ENCODE measurements around the gene TPBGL.

TPBGL gene

DNA sequence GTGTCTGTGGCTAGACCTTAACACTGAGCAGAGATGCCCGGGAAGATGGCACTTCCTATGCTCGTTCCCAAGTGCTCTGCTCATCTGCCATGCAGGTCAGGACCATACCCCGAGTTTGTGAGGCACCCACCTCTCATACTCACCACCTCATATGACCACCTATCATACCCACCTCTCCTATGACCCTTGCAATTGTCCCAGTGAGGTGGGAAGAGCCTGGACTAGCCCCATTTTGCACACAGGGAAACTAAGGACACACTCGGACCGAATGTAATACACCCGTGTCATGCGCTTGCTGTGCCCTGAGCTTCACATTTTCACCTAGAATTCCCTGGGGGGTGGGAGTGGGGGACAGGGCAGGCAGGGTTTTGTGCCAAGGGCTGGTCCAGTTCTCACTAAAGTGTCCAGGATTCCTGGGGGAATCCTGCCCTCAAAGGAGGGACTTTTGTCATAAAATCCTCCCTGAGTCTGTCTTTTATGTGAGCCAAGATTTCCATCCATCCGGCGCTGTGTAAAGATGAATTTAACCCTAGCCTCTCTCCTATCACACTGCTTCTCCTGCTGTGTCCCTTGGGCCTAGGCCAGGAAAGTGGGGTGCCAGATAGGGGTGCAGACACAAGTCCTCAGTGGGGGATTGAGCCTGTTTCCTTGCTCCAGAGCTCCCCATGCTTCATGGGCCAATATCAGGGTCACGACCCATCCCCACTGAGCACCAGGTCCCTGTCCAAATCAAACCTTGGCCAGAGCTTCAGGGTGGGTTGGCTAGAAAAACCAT lies 20.0 kb downstream of the TPBGL start:
- H3K27me3 ChIP-seq (ENCODE audit: insufficient read depth, low read length, poor library complexity) = no peaks in the 10 kb centered on the region
- H3K4me2 ChIP-seq (ENCODE audit: insufficient read depth, low read length) = no peak overlapping the region
- no peak overlapping the region for H2AFZ ChIP-seq (ENCODE audit: low read depth, low read length)
- ATAC-seq (ENCODE audit: insufficient read depth, low read depth) (peak; percentile 8; the same call in 1 of the 3 replicates), DNase-seq (no peak)
- no peak overlapping the region for H3K9ac ChIP-seq (ENCODE audit: low read depth, low read length)
- no peaks in the 10 kb centered on the region for H3K79me2 ChIP-seq (ENCODE audit: insufficient read depth, low read length)
- no peaks in the 10 kb centered on the region for H3K36me3 ChIP-seq (ENCODE audit: insufficient read depth, low read length)
- H3K4me3 ChIP-seq (ENCODE audit: low read depth in 1 of 2, low read length in 2 of 2) = no peak overlapping the region
- no peaks in the 10 kb centered on the region for H3K9me3 ChIP-seq (ENCODE audit: insufficient read depth, low read length, severe bottlenecking)
- no peak overlapping the region for H3K27ac ChIP-seq (ENCODE audit: low read length)
- no peaks in the 10 kb centered on the region for H4K20me1 ChIP-seq (ENCODE audit: insufficient read depth, low read length)
- TF ChIP-seq, protein P1, sequence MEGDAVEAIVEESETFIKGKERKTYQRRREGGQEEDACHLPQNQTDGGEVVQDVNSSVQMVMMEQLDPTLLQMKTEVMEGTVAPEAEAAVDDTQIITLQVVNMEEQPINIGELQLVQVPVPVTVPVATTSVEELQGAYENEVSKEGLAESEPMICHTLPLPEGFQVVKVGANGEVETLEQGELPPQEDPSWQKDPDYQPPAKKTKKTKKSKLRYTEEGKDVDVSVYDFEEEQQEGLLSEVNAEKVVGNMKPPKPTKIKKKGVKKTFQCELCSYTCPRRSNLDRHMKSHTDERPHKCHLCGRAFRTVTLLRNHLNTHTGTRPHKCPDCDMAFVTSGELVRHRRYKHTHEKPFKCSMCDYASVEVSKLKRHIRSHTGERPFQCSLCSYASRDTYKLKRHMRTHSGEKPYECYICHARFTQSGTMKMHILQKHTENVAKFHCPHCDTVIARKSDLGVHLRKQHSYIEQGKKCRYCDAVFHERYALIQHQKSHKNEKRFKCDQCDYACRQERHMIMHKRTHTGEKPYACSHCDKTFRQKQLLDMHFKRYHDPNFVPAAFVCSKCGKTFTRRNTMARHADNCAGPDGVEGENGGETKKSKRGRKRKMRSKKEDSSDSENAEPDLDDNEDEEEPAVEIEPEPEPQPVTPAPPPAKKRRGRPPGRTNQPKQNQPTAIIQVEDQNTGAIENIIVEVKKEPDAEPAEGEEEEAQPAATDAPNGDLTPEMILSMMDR (IDR thresholded peaks at IDR 0.05; ENCODE audit: borderline replicate concordance, extremely low read depth, low read length, poor library complexity, severe bottlenecking) = no peak
- TF ChIP-seq EZH2 (IDR thresholded peaks at IDR 0.05; ENCODE audit: borderline replicate concordance, low read depth, low read length, severe bottlenecking) = no peak
- no peaks in the 10 kb centered on the region for H3K4me1 ChIP-seq (ENCODE audit: insufficient read depth, low read length)

GRCh38 chr11:75261902-75262361 lies 21.4 kb downstream of the TPBGL start:
- Histone ChIP-seq H3K4me2 (ENCODE audit: insufficient read depth, low read length) (no peak overlapping the region), H3K79me2 (ENCODE audit: insufficient read depth, low read length) (no peaks in the 10 kb centered on the region), H2AFZ (ENCODE audit: low read depth, low read length) (no peak overlapping the region), H3K27me3 (ENCODE audit: insufficient read depth, low read length, poor library complexity) (no peaks in the 10 kb centered on the region), H3K9me3 (ENCODE audit: insufficient read depth, low read length, severe bottlenecking) (no peaks in the 10 kb centered on the region), H3K9ac (ENCODE audit: low read depth, low read length) (no peak overlapping the region), H4K20me1 (ENCODE audit: insufficient read depth, low read length) (no peaks in the 10 kb centered on the region), H3K36me3 (ENCODE audit: insufficient read depth, low read length) (no peaks in the 10 kb centered on the region), H3K27ac (ENCODE audit: low read length) (no peak overlapping the region), H3K4me3 (ENCODE audit: low read depth in 1 of 2, low read length in 2 of 2) (no peak overlapping the region), H3K4me1 (ENCODE audit: insufficient read depth, low read length) (no peaks in the 10 kb centered on the region)
- ATAC-seq (ENCODE audit: insufficient read depth, low read depth) (peak; percentile 21; the same call in 2 of the 3 replicates), DNase-seq (no peak)
- TF ChIP-seq, protein P1 (IDR thresholded peaks at IDR 0.05; ENCODE audit: borderline replicate concordance, extremely low read depth, low read length, poor library complexity, severe bottlenecking) = no peak
- no peak for TF ChIP-seq EZH2 (IDR thresholded peaks at IDR 0.05; ENCODE audit: borderline replicate concordance, low read depth, low read length, severe bottlenecking)

DNA sequence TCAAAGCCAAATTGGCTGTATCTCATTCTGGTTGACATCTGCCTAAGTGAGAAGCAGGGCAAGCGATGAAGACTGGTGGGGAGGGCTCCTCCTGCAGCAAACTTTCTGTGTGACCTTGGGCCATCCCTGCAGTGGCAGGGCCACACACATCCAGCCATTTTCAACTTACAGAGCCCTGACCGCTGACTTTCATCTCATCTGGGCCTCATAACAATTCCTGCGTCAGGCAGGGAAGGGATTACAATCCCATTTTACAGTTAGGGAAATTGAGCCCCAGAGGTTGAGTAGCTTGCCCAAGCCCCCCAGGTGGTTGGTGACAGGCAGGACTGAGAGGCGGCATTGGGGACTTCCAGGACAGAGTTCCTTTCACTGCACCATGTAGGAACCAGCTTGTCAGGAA lies 21.9 kb downstream of the TPBGL start:
- Histone ChIP-seq H3K9ac (ENCODE audit: low read depth, low read length) (no peak overlapping the region), H3K36me3 (ENCODE audit: insufficient read depth, low read length) (no peaks in the 10 kb centered on the region), H3K27ac (ENCODE audit: low read length) (no peak overlapping the region), H3K4me3 (ENCODE audit: low read depth in 1 of 2, low read length in 2 of 2) (no peak overlapping the region), H3K4me2 (ENCODE audit: insufficient read depth, low read length) (no peak overlapping the region), H3K4me1 (ENCODE audit: insufficient read depth, low read length) (no peaks in the 10 kb centered on the region), H3K27me3 (ENCODE audit: insufficient read depth, low read length, poor library complexity) (no peaks in the 10 kb centered on the region), H3K79me2 (ENCODE audit: insufficient read depth, low read length) (no peaks in the 10 kb centered on the region), H3K9me3 (ENCODE audit: insufficient read depth, low read length, severe bottlenecking) (no peaks in the 10 kb centered on the region), H4K20me1 (ENCODE audit: insufficient read depth, low read length) (no peaks in the 10 kb centered on the region), H2AFZ (ENCODE audit: low read depth, low read length) (no peak overlapping the region)
- no peak for TF ChIP-seq EZH2 (IDR thresholded peaks at IDR 0.05; ENCODE audit: borderline replicate concordance, low read depth, low read length, severe bottlenecking)
- TF ChIP-seq, protein P1 (IDR thresholded peaks at IDR 0.05; ENCODE audit: borderline replicate concordance, extremely low read depth, low read length, poor library complexity, severe bottlenecking) = no peak
- ATAC-seq (ENCODE audit: insufficient read depth, low read depth) (no peak), DNase-seq (no peak)

All from DND-41 (cell line).